HUES64 (cell line): ENCODE data around the gene FBH1.

Experiments used
- H3K27ac ChIP-seq: 2 replicates; pipeline ENCODE4 v1.7.0; 2013; ENCODE audit warnings: low read depth, low read length, inconsistent platforms
- H3K27me3 ChIP-seq: 2 replicates; pipeline ENCODE4 v1.6.1; 2013; ENCODE audit warnings: mild to moderate bottlenecking, low read length; ENCODE audit not compliant: insufficient read depth
- H3K36me3 ChIP-seq: 2 replicates; pipeline ENCODE4 v1.6.1; 2013; ENCODE audit warnings: mild to moderate bottlenecking, low read length; ENCODE audit not compliant: insufficient read depth
- H3K4me1 ChIP-seq: 2 replicates; pipeline ENCODE4 v1.6.1; 2013; ENCODE audit warnings: mild to moderate bottlenecking, low read length, moderate library complexity; ENCODE audit not compliant: insufficient read depth
- H3K4me3 ChIP-seq: 2 replicates; pipeline ENCODE4 v1.5.1; 2013; ENCODE audit warnings: mild to moderate bottlenecking, low read length, moderate library complexity
- H3K9ac ChIP-seq: 2 replicates; pipeline ENCODE4 v1.6.1; 2013; ENCODE audit warnings: mild to moderate bottlenecking, low read depth, low read length
- H3K9me3 ChIP-seq: 2 replicates; pipeline ENCODE4 v1.6.1; 2013; ENCODE audit warnings: low read depth, low read length; ENCODE audit not compliant: insufficient read depth
- WGBS: fragments of 150-250, 120-280 bp; methylation state at CpG from one replicate; pipeline ENCODE4 v1.1.7; 2013; ENCODE audit warnings: missing lambda C conversion rate; 5-methylcytosine and 5-hydroxymethylcytosine counted together

FBH1 gene

GRCh38 chr10:5971315-5971832 is 81.3 kb downstream of the FBH1 start:
- no peak overlapping the region for H3K4me3 ChIP-seq
- 94% methylated on average over 8 of the region's 8 CpGs for WGBS
- H3K27me3 ChIP-seq = peaks cover 19% of the 10 kb centered on the region
- H3K4me1 ChIP-seq = no peaks in the 10 kb centered on the region
- no peak overlapping the region for H3K27ac ChIP-seq
- H3K9me3 ChIP-seq = no peaks in the 10 kb centered on the region
- H3K9ac ChIP-seq = no peak overlapping the region
- no peaks in the 10 kb centered on the region for H3K36me3 ChIP-seq

- no peaks in the 10 kb centered on the region for H3K9me3 ChIP-seq
- no peaks in the 10 kb centered on the region for H3K36me3 ChIP-seq
- 93% methylated on average over 4 of the region's 4 CpGs for WGBS
- H3K27ac ChIP-seq = no peak overlapping the region
- no peak overlapping the region for H3K4me3 ChIP-seq
- H3K4me1 ChIP-seq = no peaks in the 10 kb centered on the region
- no peak overlapping the region for H3K9ac ChIP-seq
- H3K27me3 ChIP-seq = peaks cover 24% of the 10 kb centered on the region
These were observed 81.8 kb downstream of the FBH1 start for GRCh38 chr10:5971886-5972285.

GRCh38 chr10:5973069-5973468 is 83.0 kb downstream of the FBH1 start:
- WGBS = 93% methylated on average over 3 of the region's 4 CpGs
- Histone ChIP-seq H3K36me3 (no peaks in the 10 kb centered on the region), H3K9me3 (no peaks in the 10 kb centered on the region), H3K4me3 (no peak overlapping the region), H3K27ac (no peak overlapping the region), H3K9ac (no peak overlapping the region), H3K4me1 (no peaks in the 10 kb centered on the region), H3K27me3 (peaks cover 36% of the 10 kb centered on the region)

GRCh38 chr10:5975641-5976473 is 85.8 kb downstream of the FBH1 start:
- Histone ChIP-seq H3K36me3 (no peaks in the 10 kb centered on the region), H3K9ac (no peak overlapping the region), H3K27me3 (peaks cover 61% of the 10 kb centered on the region), H3K4me1 (no peaks in the 10 kb centered on the region), H3K27ac (no peak overlapping the region), H3K4me3 (peak overlapping the region; percentile 65), H3K9me3 (no peaks in the 10 kb centered on the region)
- 75% methylated on average over 20 of the region's 20 CpGs for WGBS

GRCh38 chr10:5976512-5977470 is 86.7 kb downstream of the FBH1 start:
- Histone ChIP-seq H3K36me3 (no peaks in the 10 kb centered on the region), H3K4me1 (no peaks in the 10 kb centered on the region), H3K27ac (no peak overlapping the region), H3K27me3 (peaks cover 69% of the 10 kb centered on the region), H3K9me3 (no peaks in the 10 kb centered on the region), H3K9ac (peak overlapping the region; percentile 33; the same call in 1 of the 2 replicates), H3K4me3 (peak overlapping the region; percentile 65)
- WGBS = 2% methylated on average over 82 of the region's 82 CpGs

- Histone ChIP-seq H3K27me3 (peaks cover 69% of the 10 kb centered on the region), H3K4me1 (no peaks in the 10 kb centered on the region), H3K27ac (no peak within 1 kb of the TSS), H3K4me3 (peak within 1 kb of the TSS; percentile 65), H3K9ac (peak within 1 kb of the TSS; percentile 33; the same call in 1 of the 2 replicates), H3K9me3 (no peaks in the 10 kb centered on the region), H3K36me3 (no peaks in the 10 kb centered on the region)
- WGBS = under 1% methylated on average over 76 of the region's 80 CpGs
These were observed 87.6 kb downstream of the FBH1 start, which contains the start of gene IL15RA for GRCh38 chr10:5977471-5978229. TSS of gene IL15RA (minus strand) at chr10:5977543. CDS start at chr10:5977492, 51 bp downstream.

GRCh38 chr10:5978230-5978489 is 88.1 kb downstream of the FBH1 start:
- H3K4me3 ChIP-seq = peak overlapping the region; percentile 65
- peaks cover 69% of the 10 kb centered on the region for H3K27me3 ChIP-seq
- no peak overlapping the region for H3K27ac ChIP-seq
- 13% methylated on average over 6 of the region's 6 CpGs for WGBS
- no peaks in the 10 kb centered on the region for H3K4me1 ChIP-seq
- no peaks in the 10 kb centered on the region for H3K36me3 ChIP-seq
- H3K9ac ChIP-seq = 0 out of 2 replicates have a peak overlapping the region, but pooled peaks have one; percentile 33
- no peaks in the 10 kb centered on the region for H3K9me3 ChIP-seq

GRCh38 chr10:5981529-5981928 is 91.5 kb downstream of the FBH1 start:
- Histone ChIP-seq H3K9ac (no peak overlapping the region), H3K9me3 (no peaks in the 10 kb centered on the region), H3K36me3 (no peaks in the 10 kb centered on the region), H3K27ac (no peak overlapping the region), H3K4me1 (no peaks in the 10 kb centered on the region), H3K27me3 (peaks cover 48% of the 10 kb centered on the region), H3K4me3 (no peak overlapping the region)
- 88% methylated on average over 9 of the region's 9 CpGs for WGBS

GRCh38 chr10:5983774-5984173 is 93.7 kb downstream of the FBH1 start:
- Histone ChIP-seq H3K9me3 (no peaks in the 10 kb centered on the region), H3K27me3 (peaks cover 25% of the 10 kb centered on the region), H3K9ac (no peak overlapping the region), H3K36me3 (no peaks in the 10 kb centered on the region), H3K4me3 (no peak overlapping the region), H3K4me1 (no peaks in the 10 kb centered on the region), H3K27ac (no peak overlapping the region)
- 93% methylated on average over 9 of the region's 9 CpGs for WGBS

GRCh38 chr10:5985029-5985428 is 95.0 kb downstream of the FBH1 start:
- no peak overlapping the region for H3K27ac ChIP-seq
- 92% methylated on average over 5 of the region's 5 CpGs for WGBS
- no peak overlapping the region for H3K9ac ChIP-seq
- no peaks in the 10 kb centered on the region for H3K4me1 ChIP-seq
- H3K36me3 ChIP-seq = no peaks in the 10 kb centered on the region
- H3K4me3 ChIP-seq = no peak overlapping the region
- H3K9me3 ChIP-seq = no peaks in the 10 kb centered on the region
- peaks cover 16% of the 10 kb centered on the region; the same call in 1 of the 2 replicates for H3K27me3 ChIP-seq
